Adrenal gland (tissue), 5 donors: Measurements from ENCODE around the gene INO80D.

ENCODE experiments used
- POLR2A ChIP-seq, 2 donors: fragments of 450-650 bp; IDR thresholded peaks; one replicate each; pipeline ENCODE4 v1.6.1; 2017; ENCODE audit warnings: antibody characterized with exemption in 2 of 2, mild to moderate bottlenecking in 2 of 2, moderate library complexity in 1 of 2
- TF ChIP-seq, protein P1 (sequence below), 6 experiments: fragments of 450-650 bp in 4 of 6; fragments of 200-600 bp in 2 of 6; sonication (generic) in 1 of 6; IDR thresholded peaks; 1 replicate in 5 of 6; 2 replicates in 1 of 6; pipeline versions ENCODE4 v1.5.1 to v1.8.0; 2016 to 2021; ENCODE audit warnings: antibody characterized with exemption in 6 of 6, mild to moderate bottlenecking in 2 of 6, moderate library complexity in 1 of 6
- donor health status: DM: no; HTN: no; CAD: no.

DNA sequence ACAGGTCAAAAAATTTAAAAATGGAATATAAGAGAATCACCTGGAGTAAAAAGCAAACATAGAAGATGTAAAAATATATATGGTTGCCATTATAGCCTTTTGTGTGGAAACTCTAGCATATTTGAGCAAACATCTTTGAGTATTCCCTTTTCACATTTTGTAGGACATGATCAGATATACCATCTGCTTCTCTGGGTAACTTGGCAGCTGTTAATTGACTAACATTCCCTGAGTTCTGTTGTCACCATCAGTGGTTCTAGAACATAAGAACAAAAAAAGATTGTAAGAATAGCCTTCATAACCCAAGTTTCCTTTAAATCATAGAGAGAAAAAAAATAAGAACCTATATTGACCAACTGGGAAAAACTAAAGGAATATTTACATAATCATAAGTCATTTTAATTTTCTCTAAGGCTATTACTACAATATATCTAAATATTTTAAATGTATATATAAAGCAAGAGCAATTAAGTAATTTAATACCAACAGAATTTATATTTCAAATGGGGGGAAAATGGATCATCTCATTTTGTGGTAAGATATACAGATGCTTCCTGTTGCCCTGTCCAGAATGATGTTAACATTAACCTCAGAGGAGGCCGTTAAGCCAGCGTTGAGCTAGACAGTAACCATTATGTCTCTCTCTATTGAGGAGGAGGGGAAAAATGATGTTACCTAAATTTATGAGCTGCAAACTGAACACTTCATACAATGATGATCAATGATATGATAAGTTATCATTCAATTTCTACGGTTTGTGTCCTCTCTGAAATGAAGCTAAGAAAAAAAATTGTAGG lies 9.8 kb upstream of the INO80D start:
- TF ChIP-seq, protein P1, sequence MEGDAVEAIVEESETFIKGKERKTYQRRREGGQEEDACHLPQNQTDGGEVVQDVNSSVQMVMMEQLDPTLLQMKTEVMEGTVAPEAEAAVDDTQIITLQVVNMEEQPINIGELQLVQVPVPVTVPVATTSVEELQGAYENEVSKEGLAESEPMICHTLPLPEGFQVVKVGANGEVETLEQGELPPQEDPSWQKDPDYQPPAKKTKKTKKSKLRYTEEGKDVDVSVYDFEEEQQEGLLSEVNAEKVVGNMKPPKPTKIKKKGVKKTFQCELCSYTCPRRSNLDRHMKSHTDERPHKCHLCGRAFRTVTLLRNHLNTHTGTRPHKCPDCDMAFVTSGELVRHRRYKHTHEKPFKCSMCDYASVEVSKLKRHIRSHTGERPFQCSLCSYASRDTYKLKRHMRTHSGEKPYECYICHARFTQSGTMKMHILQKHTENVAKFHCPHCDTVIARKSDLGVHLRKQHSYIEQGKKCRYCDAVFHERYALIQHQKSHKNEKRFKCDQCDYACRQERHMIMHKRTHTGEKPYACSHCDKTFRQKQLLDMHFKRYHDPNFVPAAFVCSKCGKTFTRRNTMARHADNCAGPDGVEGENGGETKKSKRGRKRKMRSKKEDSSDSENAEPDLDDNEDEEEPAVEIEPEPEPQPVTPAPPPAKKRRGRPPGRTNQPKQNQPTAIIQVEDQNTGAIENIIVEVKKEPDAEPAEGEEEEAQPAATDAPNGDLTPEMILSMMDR (IDR thresholded peaks at IDR 0.05): no peak
- TF ChIP-seq POLR2A (IDR thresholded peaks at IDR 0.05): no peak
